HG03521 (cell line): ENCODE results near the gene DIABLO.
"Not testable (repeated sequence)": the region's sequence is repeated elsewhere in the genome, so short reads cannot be mapped to it uniquely, and the experiment has no call there.

Source experiments
- ATAC-seq: cut with Tn5 transposase; IDR thresholded peaks from one replicate; pipeline ENCODE4 v1.9.1; 2021; ENCODE audit warnings: mild to moderate bottlenecking, moderate library complexity; ENCODE audit not compliant: unreplicated experiment

DIABLO gene

GRCh38 chr12:122215771-122216170 is 10.1 kb downstream of the DIABLO start:
- no peak for ATAC-seq

DNA sequence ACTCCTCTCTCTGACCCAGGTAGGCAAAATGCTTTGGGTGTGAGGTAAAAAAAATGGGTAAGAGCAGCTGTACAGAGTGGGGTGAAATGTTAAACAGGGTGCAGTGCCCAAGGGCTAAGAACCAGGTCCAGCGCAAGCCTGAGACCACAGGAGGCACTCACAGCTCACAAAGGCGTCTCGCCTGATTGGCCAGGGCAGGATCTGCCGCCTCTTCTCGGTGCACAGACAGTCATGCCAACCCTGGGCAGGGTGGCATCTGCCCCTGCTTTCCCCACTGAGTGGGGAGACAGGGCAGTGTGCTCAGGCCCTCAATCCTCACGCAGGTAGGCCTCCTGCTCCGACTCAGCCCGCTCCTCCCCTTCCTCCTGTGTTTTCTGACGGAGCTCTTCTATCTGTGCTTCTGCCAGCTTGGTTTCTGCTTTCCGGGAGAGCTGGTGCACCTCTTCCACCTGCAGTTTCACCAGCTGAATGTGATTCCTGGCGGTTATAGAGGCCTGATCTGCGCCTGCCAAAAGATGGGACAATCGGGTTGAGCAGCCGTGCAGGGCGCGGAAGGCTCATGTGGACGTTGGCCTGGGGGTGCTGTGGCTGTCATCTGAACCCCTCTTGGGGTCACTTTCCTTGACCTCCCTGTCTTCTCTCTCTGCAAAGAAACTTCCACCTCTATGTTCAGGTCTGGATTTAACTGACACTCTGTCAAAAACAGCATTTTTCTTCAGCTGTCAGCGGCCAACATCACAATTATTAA is 17.6 kb downstream of the DIABLO start:
- no peak for ATAC-seq

DNA sequence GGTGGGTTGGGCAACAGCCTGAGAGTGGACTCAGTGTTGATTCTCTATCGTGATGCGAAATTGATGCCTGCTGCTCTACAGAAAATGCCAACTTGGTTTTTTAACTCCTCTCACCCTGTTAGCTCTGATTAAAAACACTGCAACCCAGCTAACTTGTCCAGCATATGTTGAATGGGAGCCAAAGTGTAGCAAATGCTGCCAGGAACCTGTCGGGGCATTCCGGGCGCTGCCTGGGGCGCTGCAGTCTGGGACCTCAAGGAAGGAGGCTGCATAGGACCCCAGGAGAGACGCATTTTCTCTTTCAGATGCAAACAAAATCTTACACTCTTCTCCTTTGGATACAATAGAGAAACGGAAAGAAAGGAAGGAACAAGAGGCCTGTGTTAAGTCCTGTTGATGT is 18.5 kb downstream of the DIABLO start:
- no peak for ATAC-seq

- ATAC-seq: no peak
Observed at GRCh38 chr12:122206976-122207375, 18.9 kb downstream of the DIABLO start.

DNA sequence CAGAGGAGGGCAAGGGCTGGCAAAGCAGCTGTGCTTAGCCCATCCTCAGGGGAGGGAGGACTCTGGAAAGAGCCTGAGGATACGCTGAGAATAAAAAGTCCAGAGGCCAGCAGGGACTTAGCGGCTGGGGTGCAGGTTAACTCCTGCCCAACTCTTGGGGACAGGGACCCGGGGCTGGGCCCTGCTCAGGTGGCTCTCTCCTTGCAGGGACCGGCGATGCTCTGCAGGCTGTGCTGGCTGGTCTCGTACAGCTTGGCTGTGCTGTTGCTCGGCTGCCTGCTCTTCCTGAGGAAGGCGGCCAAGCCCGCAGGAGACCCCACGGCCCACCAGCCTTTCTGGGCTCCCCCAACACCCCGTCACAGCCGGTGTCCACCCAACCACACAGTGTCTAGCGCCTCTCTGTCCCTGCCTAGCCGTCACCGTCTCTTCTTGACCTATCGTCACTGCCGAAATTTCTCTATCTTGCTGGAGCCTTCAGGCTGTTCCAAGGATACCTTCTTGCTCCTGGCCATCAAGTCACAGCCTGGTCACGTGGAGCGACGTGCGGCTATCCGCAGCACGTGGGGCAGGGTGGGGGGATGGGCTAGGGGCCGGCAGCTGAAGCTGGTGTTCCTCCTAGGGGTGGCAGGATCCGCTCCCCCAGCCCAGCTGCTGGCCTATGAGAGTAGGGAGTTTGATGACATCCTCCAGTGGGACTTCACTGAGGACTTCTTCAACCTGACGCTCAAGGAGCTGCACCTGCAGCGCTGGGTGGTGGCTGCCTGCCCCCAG is 19.6 kb downstream of the DIABLO start:
- no peak for ATAC-seq

DNA sequence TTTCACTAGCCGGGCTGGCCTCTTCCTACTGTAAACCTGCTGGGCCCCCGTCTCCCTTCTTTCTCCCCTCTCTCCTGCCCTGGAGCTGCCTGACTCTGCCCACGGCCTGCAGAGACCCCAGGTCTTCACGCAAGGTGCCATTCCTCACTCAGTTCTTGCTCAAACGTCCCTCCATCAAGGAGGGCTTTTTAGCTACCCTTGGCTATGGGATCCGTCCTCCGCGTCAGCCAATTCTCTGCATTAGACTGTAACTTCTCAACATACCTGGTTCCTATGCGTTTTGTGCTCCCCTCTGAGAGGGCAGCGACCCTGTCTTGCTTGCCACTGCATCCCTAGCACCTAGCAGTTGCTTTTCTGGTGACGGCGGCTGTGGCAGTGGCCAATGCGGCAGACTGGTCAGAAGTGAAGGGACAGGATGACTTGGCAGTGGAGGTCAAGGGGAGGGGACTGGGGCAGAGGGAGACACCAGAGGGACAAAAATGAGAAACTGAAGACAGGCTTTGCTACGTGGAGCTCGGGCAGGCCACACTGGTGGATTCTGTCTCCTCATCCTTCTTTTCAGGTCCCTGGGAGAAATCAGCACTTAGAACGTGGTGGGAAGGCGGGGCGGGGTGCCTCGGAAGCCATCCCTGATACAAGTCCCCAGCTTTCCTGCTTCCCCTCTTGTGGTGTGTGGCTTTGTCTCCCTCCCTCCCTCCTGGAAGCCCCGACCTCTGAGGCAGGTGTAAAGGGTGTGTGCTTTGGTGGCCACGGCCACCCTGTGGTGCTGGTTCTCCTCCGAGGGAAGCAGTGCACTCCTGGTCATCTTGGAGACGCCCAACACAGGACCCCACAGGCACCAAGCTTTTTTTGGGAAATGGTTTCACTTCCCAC is 20.6 kb downstream of the DIABLO start:
- ATAC-seq: no peak

GRCh38 chr12:122204167-122205052 is 21.4 kb downstream of the DIABLO start:
- ATAC-seq: no peak

DNA sequence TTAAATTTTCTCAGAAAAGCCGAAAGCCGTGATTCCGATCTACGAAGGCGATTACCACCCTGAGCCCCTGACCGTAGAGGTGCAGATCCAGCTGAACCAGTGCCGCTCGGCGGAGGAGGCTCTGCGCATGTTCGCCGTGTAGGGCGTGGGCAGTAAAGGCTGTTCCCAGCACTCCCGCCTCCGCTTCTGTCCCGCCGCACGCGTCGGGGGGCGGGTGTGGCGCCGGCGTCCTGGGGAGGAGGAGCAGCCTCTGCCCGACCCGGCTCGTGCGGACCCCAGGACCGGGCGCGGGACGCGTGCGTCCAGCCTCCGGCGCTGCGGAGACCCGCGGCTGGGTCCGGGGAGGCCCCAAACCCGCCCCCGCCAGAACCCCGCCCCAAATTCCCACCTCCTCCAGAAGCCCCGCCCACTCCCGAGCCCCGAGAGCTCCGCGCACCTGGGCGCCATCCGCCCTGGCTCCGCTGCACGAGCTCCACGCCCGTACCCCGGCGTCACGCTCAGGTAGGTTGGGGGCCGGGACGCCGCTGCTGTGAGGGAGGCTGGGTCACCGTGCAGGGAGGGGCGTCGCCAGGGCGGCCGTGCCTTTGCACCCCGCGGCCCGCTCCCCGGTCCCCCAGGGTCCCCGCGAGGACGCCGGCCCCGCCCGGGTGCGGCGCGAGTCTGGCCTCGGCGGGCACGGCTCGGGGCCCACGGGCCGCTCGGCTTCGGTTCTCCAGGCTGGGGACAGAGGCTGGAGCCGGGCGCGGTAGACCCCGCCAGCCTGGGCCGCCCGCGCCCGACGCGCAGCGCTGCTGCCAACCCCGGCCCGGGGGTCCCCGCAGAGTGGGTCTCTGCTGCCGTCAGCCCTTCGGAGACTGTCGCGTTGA is 22.3 kb downstream of the DIABLO start, which contains the start of gene B3GNT4:
Gene B3GNT4, plus strand, starts transcription at position 409 of the 866 bp plus-strand sequence. CDS start 910 bp downstream, outside the sequence.
- no peak for ATAC-seq

DNA sequence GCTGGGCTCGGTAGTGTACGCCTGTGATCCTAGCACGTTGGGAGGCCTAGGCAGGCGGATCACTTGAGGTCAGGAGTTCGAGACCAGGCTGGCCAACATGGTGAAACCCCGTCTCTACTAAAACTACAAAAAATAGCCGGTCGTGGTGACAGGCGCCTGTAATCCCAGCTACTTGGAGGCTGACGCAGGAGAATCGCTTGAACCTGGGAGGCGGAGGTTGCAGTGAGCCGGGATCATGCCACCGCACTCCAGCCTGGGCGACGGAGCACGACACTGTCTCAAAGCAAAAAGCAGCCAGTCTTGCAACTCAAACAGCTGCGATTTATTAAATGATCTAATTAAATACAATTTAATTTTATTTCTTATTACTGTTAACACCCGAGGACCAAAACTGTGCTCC is 23.0 kb downstream of the DIABLO start:
- not testable (repeated sequence) for ATAC-seq

DNA sequence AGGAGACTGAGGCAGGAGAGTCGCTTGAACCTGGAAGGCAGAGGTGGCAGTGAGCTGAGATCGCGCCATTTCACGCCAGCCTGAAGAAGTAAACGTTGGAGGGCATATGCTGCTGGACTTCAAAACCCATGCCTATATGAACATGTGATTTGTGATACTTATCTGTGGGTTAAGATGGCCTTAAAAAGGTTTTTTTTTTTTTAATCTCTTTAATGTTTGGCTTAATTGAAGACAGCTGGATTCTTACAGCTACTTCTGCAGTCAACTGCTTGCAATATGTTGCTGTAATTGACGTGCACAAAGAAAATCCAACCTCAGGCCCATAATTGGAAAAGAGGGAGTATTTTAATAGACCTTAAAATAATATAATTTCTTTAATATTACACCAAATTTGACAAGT is 23.8 kb downstream of the DIABLO start:
- no peak for ATAC-seq

GRCh38 chr12:122201381-122201780 is 24.5 kb downstream of the DIABLO start:
- no peak for ATAC-seq

- ATAC-seq: no peak
Observed at GRCh38 chr12:122200541-122201175, 25.2 kb downstream of the DIABLO start.

DNA sequence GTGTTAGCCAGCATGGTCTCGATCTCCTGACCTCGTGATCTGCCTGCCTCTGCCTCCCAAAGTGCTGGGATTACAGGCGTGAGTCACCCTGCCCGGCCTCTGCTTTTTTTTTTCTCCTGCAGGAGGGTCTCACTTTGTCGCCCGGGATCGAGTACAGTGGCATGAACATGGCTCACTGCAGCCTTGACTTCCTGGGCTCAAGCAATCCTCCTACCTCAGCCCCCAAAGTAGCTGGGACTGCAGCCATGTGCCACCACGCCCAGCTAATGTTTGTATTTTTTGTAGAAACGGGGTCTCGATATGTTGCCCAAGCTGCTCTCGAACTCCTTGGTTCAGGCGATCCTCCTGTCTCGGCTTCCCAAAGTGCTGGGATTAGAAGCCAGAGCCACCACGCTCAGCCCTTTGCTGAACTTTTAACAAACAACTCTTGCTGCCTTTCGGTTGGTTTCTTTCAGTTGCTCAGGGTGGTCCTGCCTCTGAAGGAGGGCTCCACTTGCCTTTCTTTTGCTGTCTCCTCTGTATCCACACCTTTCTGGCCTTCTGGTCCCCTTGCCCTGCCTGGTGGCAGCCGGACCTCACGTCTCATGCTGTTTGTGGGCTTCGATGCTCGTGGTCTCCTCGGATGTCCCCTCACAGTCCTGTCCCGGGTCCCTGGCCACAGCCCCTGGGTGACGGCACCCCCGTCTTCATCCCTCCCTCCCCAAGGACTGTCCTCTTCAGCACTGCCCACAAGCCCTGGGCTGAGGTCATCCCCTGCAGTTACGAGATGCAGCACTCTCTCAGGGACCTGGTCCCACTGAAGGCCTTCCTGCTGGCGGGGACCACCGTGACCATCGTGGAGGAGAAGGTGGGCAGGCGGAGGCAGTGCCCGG is 26.1 kb downstream of the DIABLO start:
- no peak for ATAC-seq

DNA sequence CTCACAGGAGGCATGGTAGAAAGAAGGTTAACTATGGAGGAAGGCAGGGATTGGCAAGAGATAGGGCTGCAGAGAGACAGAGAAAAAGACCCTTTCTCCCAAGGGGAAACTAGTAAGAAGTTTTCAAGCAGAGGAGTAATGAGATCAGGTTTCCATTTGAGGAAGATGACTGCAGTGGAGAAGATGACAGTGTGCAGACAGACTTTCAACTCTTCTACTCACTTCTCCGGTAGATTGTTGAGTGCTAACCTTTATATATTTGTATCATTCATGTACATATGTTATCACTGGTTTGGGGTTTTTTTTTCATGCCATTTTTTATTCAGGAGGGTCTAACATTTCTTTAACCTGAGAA is 28.3 kb downstream of the DIABLO start:
- no peak for ATAC-seq

DNA sequence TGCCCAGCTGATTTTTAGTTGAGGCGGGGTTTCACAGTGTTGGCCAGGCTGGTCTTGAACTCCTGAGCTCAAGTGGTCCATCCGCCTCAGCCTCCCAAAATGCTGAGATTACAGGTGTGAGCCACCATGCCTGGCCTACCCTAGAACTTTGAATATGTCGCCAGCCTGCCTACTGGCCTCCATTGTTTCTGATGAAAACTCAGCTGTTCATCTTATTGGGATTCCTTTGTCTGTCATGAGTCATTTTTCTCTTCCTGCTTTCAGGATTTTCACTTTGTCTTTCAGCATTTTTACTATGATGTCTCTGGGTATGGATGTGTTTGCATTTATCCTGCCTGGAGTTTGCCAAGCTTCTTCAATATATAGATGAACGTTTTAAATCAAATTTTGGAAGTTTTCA is 30.4 kb downstream of the DIABLO start:
- ATAC-seq: no peak

GRCh38 chr12:122194804-122195203 is 31.0 kb downstream of the DIABLO start:
- ATAC-seq: no peak

- no peak for ATAC-seq
Observed at GRCh38 chr12:122192441-122192840, 33.4 kb downstream of the DIABLO start.
